GM21367 (cell line): Measurements from ENCODE around the gene SULT2B1.

Experiments
- ATAC-seq: cut with Tn5 transposase; IDR thresholded peaks from one replicate; pipeline ENCODE4 v1.9.1; 2021; ENCODE audit not compliant: unreplicated experiment

SULT2B1 gene

GRCh38 chr19:48633148-48634035 lies 81.4 kb downstream of the SULT2B1 start:
- ATAC-seq: no peak

DNA sequence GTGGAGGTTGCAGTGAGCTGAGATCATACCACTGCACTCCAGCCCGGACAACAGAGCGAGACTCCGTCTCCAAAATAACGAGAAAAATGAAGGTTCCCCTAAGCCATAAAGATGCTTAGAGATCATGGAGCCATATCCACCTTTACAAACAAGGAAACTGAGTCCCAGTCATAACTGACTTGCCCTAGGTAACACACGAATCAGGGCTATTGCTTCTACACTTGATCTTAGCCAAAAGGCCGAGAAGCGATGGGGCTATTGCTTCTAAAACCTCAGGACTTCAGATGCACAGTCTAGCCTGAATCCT lies 82.0 kb downstream of the SULT2B1 start:
- no peak for ATAC-seq

GRCh38 chr19:48634424-48635262 lies 82.7 kb downstream of the SULT2B1 start:
- no peak for ATAC-seq

DNA sequence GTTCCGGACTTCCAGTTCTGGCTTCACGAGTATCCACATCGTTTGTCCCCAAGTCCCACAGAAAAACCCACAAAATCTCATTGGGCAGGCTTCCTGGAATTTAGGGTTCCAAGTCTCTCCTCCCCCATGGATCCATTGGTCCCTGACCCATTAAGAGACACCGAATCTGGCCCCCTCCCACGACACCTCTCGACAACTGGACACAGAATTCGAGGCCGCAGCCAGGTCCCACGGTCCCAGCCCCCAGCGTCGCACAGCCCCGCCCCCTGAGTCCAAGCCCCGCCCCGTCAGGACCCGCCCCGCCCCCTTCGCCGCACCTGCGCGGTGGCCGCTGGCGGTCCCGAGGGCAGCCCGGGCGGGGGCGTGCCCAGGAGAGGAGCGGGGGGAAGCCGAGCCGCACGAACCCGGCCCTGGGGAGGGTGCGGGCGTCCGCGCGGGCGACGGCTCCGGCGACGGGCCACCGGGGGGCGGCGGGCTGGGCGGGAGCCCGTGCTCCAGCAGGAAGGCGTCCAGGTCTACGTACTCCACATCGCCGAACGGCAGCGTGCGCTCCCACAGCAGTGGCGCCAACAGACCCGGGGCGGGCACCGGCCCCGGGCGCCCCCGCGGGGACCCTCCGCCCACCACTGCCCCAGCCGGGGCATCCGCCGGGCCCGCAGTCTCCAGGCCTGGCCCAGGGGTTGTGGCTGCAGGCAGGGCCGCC lies 83.4 kb downstream of the SULT2B1 start:
- ATAC-seq: no peak

- no peak for ATAC-seq
Observed at GRCh38 chr19:48635966-48636858, 84.2 kb downstream of the SULT2B1 start.

DNA sequence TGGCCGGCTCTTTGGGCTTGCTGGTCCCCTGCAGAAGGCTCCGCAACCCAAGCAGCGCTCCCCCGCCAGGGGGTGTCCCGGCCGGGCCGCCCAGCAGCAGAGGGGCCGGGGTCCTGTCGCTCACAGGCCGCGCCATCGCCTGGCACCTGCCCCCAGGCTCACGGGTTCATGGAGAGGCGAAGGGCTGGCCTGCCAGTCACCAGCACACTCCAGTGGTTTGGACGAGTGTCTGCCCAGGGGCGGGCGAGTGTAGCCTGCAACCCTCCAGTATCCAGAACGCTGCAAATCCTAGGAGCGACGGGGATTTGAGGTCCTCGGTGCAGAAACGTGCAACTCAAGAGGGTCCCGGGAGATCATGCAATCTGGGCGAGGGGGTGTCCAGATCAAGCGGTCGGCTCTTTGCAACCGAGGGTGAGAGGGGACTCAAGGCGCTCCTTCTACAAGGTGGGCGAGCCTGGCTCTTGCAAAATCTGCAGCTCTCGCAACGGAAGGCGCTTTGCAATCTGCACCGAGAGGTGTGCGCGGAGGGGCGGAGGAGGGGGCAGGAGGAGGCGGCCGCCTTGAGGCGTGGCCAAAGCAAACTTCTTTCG lies 85.0 kb downstream of the SULT2B1 start, which contains the start of gene DBP:
TSS of gene DBP (minus strand) at position 521 of the 590 bp plus-strand sequence. CDS start at position 136, 385 bp downstream.
- no peak for ATAC-seq

GRCh38 chr19:48637449-48637947 lies 85.5 kb downstream of the SULT2B1 start:
- ATAC-seq: peak; percentile 52

DNA sequence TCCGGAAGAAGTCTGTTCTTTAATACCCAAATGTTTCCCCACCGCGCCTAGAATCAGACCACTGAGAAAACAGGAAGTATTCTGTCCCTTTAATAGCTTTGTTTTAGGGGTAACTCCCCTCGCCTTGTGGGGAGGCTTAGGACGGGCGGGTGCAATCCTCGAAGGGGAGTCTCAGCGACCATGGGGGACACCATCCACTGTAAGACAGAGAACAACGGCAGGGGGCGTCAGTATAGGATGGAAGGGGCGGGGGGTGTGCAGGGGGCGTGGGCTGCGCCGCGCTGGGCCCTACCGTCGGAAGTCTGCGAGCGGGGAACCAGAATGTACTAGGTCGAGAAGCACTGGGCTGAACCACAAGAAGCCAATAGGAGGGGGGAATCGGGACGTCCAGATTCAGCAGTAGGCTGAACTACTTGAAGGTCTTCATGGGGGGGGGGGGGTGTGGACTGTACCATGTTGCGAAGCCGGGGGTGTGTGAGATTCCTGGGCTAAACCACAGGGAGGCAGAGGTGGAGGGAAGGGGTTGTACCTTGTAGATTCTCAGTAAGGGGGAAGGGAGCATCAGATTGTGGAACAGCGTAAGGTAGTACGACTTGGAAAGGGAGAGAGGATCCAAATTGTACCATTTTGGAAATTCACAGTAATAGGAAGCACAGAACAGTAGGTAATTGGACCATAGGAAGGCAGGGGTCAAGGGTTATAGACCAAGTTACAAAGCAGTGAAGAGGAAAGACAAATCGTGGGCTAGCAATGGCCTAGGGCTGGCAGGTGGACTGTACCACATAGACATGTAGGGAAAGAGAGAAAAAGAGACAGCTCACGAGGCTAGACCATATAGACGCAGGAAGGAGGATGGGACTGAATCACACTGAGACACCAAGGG lies 86.2 kb downstream of the SULT2B1 start:
- peak; percentile 6 for ATAC-seq

DNA sequence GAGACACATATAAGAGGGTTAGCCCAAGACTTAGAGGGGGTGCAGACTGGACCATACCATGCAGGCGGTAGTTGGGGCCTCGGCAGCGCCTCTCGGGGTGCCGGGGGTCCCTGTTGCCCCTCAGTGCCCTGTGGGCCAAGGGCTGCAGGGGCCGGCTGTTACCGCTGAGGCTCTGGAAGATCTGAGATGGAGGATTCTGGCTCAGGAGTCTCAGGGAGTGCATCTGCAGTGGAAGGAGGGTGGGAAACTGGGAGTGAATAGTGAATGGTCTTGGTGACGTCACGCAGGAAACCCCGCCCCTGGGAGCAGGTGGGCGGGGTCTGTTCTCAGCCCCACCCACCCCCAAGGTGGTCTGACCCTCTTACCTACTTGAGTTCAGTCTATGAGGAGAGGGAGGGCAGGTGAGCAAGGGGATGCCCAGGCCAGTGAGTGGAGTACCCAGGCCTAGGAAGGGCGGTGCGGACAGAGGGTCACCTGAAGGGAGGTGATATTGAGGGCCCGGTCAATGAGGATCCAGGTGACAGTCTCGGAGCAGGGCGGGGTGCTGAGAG lies 86.9 kb downstream of the SULT2B1 start:
- no peak for ATAC-seq

- ATAC-seq: no peak
Observed at GRCh38 chr19:48639483-48640375, 87.8 kb downstream of the SULT2B1 start.

DNA sequence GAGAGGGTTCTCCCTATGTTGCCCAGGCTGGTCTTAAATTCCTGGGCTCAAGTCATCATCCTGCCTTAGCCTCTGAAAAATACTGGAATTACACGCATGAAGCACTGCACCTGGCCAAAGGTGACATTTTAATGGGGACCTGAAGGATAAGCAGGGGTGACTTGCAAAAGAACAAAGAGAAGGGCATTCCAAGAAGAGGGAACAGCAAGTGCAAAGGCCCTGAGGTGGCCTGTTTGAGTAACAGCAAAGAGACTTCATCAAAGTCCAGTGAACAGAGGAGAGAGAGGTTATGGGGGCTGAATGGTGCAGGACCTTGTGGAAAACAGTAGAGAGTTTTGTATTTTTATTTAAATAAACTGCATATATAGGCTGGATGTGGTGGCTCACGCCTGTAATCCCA lies 89.9 kb downstream of the SULT2B1 start:
- no peak for ATAC-seq

DNA sequence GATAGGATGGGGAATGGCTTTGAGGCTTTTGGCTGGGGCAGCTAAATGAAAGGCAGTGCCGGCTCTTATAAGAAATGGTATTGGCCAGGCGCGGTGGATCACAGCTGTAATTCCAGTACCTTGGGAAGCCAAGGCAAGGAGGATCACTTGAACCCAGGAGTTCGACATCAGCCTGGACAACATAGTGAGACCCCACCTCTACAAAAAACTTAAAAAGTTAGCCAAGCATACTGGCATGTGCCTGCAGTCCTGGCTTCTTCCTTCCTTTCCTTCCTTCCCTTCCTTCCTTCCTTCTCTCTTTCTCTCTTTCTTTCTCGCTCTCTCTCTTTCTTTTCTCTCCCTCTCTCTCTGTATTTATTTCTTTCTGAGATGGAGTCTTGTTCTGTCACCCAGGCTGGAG lies 90.9 kb downstream of the SULT2B1 start:
- no peak for ATAC-seq

GRCh38 chr19:48644355-48644754 lies 92.4 kb downstream of the SULT2B1 start:
- ATAC-seq: no peak

DNA sequence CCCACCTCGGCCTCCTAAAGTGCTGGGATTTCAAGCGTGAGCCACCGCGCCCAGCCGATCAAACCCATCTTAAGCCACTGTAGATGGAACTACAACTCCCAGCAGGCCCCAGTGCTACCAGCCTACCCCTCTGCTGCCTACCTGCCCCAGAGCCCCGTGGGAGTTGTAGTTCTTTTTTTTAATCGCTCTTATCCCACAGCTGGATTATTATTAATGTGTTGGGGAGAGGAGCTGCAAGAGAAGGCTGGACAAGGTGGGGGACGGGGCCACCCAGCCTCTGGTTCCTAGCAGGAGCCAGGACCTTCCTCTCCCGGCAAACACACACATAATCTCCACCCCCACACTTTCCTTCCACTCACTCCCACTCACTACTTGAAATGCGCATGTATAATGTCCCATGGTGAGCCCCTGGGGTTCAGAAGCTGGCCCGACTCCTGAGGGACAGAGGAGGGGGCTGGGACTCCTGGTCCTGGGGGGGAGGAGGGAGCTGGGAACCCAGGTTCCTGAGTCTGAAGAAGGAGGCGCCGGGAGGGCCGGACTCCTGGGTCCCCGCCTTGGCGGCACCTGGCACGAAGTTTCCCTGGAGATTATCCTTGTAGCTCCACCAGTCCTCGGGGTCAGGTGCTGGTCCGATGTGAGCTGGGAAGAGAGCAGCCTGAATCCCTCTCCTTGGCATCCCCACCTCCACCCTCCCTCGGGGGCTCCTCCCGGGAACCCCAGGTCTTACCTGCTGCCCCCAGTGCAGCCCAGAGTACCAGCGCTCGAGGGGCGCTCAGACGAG lies 93.1 kb downstream of the SULT2B1 start:
- no peak for ATAC-seq

DNA sequence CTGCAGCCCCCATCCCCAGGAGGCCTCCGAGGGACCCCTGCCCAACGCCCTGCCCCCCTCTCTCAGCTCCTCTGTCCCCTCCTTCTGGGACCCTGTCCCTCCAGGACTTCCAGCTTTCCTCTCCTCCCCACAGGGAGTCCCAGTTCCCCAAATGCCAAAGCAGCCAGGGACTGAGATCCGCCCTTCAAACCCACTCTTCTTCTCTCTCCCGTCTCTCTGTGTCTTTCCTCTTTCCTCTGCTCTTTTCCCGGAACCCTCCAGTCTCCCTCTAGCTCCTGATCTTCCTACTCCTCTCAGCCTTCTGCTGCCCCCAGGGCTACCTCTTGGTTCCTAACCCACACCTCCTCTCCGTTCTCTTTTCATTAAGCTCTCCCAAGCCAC lies 93.6 kb downstream of the SULT2B1 start:
- ATAC-seq: no peak

DNA sequence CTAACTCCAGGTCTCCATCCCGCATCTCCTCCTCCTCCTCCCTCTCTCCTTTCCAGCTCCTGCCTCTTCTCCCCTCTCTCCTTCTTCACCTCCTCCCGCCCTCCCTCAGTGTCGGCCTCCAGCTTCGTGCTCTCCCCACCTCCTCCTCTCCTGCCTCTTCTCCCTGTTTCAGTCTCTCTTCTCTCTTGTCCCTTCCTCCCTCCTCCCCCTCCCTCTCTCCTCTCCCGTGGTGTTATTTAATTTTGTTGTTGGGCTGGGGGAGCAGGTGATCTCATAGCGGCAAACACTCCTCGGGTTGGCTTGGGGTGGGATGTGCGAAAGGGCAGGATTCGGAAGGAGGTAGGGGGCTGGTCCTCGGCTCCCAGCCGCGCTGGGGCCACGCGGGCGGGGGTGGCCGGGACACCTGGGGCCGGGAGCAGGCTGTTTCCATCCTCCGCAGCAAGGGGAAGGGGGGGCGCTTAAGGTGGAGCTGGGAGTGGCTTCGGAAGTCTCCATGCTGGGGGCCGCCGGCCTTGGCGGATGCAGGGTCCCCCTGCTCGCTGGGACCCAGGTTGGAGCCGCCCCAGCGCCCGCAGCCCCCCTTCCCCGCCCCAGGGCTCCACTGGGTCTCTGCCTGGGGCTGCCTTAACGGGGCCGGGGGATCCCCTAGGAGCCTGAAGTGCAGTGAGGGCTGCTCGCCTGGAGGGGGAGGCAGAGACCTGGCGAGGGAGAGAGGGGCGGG lies 94.2 kb downstream of the SULT2B1 start, which contains the start of gene CA11:
TSS of gene CA11 (minus strand) at position 187 of the 721 bp plus-strand sequence. CDS start 555 bp downstream, outside the sequence.
- ATAC-seq: peak; percentile 62
